HFFc6 (cell line): Measurements from ENCODE around the gene TBC1D9. TPM values are rescaled to one million over a fixed set of nuclear protein-coding genes. Genes with fewer than 3 reads are reported as not detected.

Experiments used
- DNase-seq: peaks from one replicate; pipeline ENCODE4 v3.0.0-alpha.2; 2018
- H3K27ac Mint-ChIP-seq: 2 replicates; pipeline ENCODE4 v1.8.0; 2020; ENCODE audit warnings: mild to moderate bottlenecking, mixed read lengths
- H3K27me3 Mint-ChIP-seq: 2 replicates; pipeline ENCODE4 v1.8.0; 2021; ENCODE audit warnings: mild to moderate bottlenecking, moderate library complexity, mixed read lengths; ENCODE audit not compliant: insufficient read depth
- H3K36me3 Mint-ChIP-seq: 2 replicates; pipeline ENCODE4 v1.8.0; 2021; ENCODE audit warnings: low read depth, mixed read lengths
- H3K4me1 Mint-ChIP-seq: 2 replicates; pipeline ENCODE4 v1.8.0; 2020; ENCODE audit warnings: low read depth, mixed read lengths
- H3K4me3 Mint-ChIP-seq: 2 replicates; pipeline ENCODE4 v1.8.0; 2020; ENCODE audit warnings: mild to moderate bottlenecking, moderate library complexity, mixed read lengths
- H3K9me3 Mint-ChIP-seq: 2 replicates; pipeline ENCODE4 v1.8.0; 2020; ENCODE audit warnings: mild to moderate bottlenecking, mixed read lengths
- total RNA-seq, 6 experiments: library from RNA; stranded (reverse); fragmentation: NEBNext Ultra II Directional; extraction: Animal tissue kit (Norgen Biotek cat#: 25700); gene quantifications; 2 replicates in 1 of 6; 3 replicates in 5 of 6; pipeline ENCODE4 v1.2.3, GENCODE V29; 2021
- TF ChIP-seq, protein P1 (sequence below): fragments of 200-600 bp; sonication (generic); IDR thresholded peaks from 2 replicates; pipeline ENCODE4 v1.5.0; 2021; ENCODE audit warnings: antibody characterized with exemption, mild to moderate bottlenecking

TBC1D9 gene
- total RNA-seq, 6 experiments from 2014 or later: 16.3 to 18.8 (median 18.1) TPM

DNA sequence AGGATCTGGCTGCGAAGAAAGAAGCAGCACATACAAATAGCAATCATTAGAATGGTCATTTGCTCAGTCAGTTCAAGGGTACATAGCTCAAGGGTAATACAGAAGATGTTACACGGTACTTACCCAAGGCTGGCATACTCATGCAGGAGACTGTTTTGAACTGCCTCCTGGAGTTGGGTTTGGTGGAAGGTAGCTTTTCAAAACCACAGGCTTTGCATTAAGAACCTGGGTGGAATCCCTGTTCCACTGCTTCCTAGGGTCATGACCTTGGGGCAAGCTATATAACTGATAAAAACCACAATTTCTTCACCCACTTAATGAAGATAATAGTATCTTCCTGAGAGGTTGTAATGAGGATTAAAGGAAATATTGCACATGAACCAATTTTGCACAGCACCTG lies 36.5 kb downstream of the TBC1D9 start:
- H3K27me3 Mint-ChIP-seq: peaks cover 3% of the 10 kb centered on the region; the same call in 1 of the 2 replicates
- no peak overlapping the region for H3K4me3 Mint-ChIP-seq
- peak overlapping the region; percentile 88; the same call in 1 of the 2 replicates for H3K27ac Mint-ChIP-seq
- TF ChIP-seq, protein P1, sequence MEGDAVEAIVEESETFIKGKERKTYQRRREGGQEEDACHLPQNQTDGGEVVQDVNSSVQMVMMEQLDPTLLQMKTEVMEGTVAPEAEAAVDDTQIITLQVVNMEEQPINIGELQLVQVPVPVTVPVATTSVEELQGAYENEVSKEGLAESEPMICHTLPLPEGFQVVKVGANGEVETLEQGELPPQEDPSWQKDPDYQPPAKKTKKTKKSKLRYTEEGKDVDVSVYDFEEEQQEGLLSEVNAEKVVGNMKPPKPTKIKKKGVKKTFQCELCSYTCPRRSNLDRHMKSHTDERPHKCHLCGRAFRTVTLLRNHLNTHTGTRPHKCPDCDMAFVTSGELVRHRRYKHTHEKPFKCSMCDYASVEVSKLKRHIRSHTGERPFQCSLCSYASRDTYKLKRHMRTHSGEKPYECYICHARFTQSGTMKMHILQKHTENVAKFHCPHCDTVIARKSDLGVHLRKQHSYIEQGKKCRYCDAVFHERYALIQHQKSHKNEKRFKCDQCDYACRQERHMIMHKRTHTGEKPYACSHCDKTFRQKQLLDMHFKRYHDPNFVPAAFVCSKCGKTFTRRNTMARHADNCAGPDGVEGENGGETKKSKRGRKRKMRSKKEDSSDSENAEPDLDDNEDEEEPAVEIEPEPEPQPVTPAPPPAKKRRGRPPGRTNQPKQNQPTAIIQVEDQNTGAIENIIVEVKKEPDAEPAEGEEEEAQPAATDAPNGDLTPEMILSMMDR: no peak
- no peak for DNase-seq
- H3K4me1 Mint-ChIP-seq: peaks cover 37% of the 10 kb centered on the region
- no peaks in the 10 kb centered on the region for H3K36me3 Mint-ChIP-seq
- no peaks in the 10 kb centered on the region for H3K9me3 Mint-ChIP-seq

DNA sequence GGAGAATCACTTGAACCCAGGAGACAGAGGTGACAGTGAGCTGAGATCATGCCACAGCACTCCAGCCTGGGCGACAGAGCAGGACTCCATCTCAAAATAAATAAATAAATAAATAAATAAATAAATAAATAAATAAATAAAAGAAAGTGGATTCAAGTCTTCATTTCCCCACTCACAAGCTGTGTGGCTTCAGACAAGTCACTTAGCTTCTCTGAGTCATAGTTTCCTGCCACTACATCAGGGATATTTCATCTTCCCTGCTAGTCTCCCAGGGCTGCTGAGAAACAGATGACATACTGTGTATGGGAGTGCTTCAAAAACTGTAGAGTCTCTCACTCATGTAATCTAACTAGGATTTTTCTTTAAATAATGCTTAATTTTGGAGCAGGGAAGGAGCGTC lies 37.2 kb downstream of the TBC1D9 start:
- peaks cover 37% of the 10 kb centered on the region for H3K4me1 Mint-ChIP-seq
- peak overlapping the region; percentile 88 for H3K27ac Mint-ChIP-seq
- H3K27me3 Mint-ChIP-seq: peaks cover 3% of the 10 kb centered on the region; the same call in 1 of the 2 replicates
- H3K9me3 Mint-ChIP-seq: no peaks in the 10 kb centered on the region
- TF ChIP-seq, protein P1: no peak
- DNase-seq: peak; percentile 64
- no peak overlapping the region for H3K4me3 Mint-ChIP-seq
- H3K36me3 Mint-ChIP-seq: no peaks in the 10 kb centered on the region

DNA sequence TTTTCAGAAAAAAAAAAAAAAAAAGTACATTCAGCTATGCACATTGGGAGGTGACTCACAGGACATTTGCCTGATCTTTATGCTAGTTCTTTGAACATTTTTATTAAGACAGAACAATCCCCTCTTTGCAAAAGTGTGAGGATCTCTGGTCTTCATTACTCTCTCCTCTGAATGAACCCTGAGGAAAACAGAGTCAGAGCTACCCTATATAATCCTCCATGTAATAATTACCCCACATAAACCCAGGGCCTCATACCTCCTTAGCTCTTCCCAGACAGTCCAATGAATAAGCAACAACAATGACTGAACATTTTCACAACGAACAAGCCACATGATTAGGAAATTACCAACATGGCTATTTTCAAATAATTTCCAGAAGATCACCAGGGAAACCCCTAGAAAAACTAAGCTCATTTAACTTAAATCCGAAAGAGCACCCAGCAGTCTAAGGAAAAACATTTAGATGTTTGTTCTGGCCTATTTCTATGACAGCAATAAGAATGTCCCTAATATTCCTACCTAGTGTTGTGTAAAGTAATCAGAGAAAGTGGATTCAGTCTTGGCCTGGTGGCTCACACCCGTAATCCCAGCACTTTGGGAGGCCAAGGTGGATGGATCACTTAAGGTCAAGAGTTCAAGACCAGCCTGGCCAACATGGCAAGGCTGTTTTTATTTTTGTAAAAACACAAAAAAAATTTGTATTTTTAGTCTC lies 37.8 kb downstream of the TBC1D9 start:
- peaks cover 37% of the 10 kb centered on the region for H3K4me1 Mint-ChIP-seq

DNA sequence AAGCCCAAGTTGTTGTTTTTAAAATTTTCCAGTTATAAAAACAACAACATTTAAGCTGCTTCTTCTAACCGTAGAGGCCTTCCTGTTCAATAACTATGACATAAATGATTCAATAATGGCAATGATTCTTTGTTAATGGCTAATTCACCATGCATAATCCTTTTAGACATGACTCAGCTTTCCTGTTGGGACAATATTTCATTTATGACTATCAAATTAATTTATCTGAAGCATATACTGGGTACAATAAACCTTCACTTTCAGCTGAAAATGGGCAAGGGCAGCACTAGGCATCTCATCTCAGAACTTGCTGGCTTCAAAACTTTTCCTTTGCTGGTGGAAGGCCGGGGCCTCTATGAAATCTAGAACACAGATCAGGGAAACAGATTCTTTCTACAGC lies 38.9 kb downstream of the TBC1D9 start:
- Mint-ChIP-seq H3K27ac (peak overlapping the region; percentile 67), H3K4me3 (no peak overlapping the region), H3K9me3 (no peaks in the 10 kb centered on the region)

More for the DNA sequence above, 37.8 kb downstream of the TBC1D9 start:
- DNase-seq: peak; percentile 45
- TF ChIP-seq, protein P1: no peak
- H3K27ac Mint-ChIP-seq: peak overlapping the region; percentile 88
- H3K27me3 Mint-ChIP-seq: peaks cover 3% of the 10 kb centered on the region; the same call in 1 of the 2 replicates
- no peaks in the 10 kb centered on the region for H3K9me3 Mint-ChIP-seq
- no peaks in the 10 kb centered on the region for H3K36me3 Mint-ChIP-seq
- peak overlapping the region; percentile 2; the same call in 1 of the 2 replicates for H3K4me3 Mint-ChIP-seq

DNA sequence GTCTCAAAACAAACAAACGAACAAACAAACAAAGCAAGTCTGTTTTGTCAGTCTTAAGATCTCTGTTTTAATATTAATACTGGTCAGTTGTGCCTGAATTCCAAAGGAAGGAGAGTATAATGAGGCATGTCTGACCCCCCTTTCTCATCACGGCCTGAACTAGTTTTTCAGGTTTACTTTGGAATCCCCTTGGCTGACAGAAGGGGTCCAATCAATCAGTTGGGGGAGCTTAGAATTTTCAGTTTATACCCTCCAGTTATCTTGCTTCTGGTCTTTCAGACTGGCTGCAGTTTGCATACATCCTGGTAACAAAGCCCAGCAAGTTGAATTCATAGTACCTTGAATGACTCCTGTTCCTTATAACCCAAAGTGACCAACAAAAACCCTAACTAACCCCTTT lies 41.1 kb downstream of the TBC1D9 start:
- H3K4me3 Mint-ChIP-seq: no peak overlapping the region
- H3K27ac Mint-ChIP-seq: no peak overlapping the region

More for the DNA sequence above, 38.9 kb downstream of the TBC1D9 start:
- H3K27me3 Mint-ChIP-seq: peaks cover 3% of the 10 kb centered on the region; the same call in 1 of the 2 replicates
- DNase-seq: no peak
- TF ChIP-seq, protein P1: no peak
- H3K4me1 Mint-ChIP-seq: peaks cover 37% of the 10 kb centered on the region
- no peaks in the 10 kb centered on the region for H3K36me3 Mint-ChIP-seq

More for the DNA sequence above, 41.1 kb downstream of the TBC1D9 start:
- Mint-ChIP-seq H3K36me3 (no peaks in the 10 kb centered on the region), H3K9me3 (no peaks in the 10 kb centered on the region), H3K4me1 (peaks cover 37% of the 10 kb centered on the region), H3K27me3 (no peaks in the 10 kb centered on the region)
- TF ChIP-seq, protein P1: no peak
- no peak for DNase-seq
